Loucy (cell line): ENCODE results near the gene ZDHHC14.

Experiments
- CTCF ChIP-seq: fragments of 200-600 bp; sonication (generic); conservative IDR thresholded peaks from 2 replicates; pipeline ENCODE4 v1.5.1; 2014; ENCODE audit warnings: mild to moderate bottlenecking, antibody characterized with exemption, low read length
- EZH2phosphoT487 ChIP-seq: fragments of 200-600 bp; IDR thresholded peaks from 2 replicates; pipeline ENCODE4 v1.6.1; 2018; ENCODE audit warnings: antibody characterized with exemption, mild to moderate bottlenecking, moderate library complexity, borderline replicate concordance

GRCh38 chr6:157604816-157605215 lies 223.8 kb downstream of the ZDHHC14 start:
- TF ChIP-seq CTCF (no peak), EZH2phosphoT487 (no peak)
